Kidney tubule cell (primary cell): ENCODE measurements around the gene MYO3B.

Source experiments
- DNase-seq: peaks from one replicate; pipeline ENCODE4 v3.0.0-alpha.2; 2018; ENCODE audit warnings: low spot score

Gene MYO3B

DNA sequence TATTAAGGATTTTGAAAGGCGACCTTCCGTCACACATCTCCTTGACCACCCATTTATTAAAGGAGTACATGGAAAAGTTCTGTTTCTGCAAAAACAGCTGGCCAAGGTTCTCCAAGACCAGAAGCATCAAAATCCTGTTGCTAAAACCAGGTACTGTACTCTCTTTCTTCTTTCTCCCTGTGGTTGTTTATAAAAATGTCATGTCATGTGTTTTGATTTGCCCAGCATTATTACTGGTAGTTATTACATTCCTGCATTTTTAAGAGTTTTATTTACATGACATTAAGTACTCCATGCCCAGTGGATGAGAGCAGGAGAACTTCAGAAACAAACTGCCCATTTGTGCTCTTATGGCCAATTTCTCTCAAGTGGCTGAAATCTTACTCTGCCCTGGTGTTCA is 191.3 kb downstream of the MYO3B start:
- DNase-seq, result no peak

DNA sequence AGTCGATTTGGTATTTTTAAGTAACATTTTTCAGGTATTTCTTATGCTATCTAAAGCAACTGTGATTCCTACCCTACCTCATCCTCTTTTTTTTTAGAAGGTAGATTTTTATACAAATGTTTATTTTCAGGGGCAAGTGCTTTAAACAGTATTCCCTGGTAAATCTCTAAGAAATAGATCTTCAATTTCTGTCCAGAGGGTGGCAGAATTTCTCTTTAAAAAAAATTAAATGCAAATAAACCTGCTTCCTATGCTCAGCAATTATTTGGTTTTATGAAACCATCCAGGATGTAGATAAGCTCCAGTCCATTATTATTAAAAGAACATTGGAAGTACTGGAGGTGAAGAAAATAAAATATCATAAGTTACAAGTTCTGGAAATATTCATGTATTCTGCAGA is 191.9 kb downstream of the MYO3B start:
- DNase-seq, result peak; percentile 48

DNA sequence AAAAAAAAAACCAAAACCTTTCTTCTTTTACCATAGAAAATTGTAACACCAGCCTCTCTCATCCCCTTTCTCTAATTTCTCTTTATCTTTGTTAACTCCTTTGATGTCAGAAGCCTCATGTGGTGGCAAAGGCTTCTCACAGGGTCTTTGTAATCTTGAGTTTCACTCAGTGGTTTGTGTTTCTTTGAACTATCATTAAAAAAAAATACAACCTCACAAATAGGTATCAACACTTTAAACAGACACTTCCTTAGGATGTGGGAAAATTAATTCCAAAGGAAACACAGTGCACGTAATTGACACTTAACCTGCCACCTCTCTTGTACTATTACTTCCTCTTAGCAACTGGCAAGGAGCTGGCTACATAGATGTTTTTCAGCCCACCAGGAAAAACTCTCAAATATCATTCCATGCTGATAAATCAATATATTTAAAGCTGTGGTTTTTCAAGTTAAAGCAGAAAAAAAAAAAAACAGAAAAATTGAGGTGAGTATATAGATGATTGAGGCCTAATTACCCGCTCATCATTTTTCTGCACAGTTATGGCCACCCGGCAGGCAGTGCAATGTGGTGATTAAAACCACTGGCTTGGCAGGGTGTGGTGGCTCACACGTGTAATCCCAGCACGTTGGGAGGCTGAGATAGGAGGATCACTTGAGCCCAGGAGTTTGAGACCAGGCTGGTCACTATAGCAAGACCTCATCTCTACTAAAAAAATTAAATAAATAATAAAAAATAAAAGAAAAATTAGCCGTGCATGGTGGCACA is 193.5 kb downstream of the MYO3B start:
- no peak for DNase-seq

DNA sequence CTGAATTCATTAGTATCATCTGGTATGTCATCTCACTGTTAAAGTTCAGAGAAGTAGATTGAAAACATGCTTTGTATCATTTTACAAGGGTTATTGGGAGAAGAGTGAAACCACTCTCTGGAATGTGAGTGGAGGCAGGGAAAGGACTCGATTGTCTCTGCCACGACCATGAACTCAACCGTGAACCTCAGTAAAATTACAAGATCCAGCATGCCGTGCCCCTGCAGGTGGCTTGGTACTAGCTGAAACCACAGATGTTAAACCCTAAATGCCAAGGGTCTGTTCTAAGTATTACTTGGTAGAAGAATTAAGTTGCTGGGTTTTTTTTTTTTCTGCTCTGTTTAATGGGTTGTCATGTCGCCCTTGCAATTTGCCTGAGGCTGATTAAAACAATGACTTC is 197.2 kb downstream of the MYO3B start:
- peak; percentile 33 for DNase-seq

DNA sequence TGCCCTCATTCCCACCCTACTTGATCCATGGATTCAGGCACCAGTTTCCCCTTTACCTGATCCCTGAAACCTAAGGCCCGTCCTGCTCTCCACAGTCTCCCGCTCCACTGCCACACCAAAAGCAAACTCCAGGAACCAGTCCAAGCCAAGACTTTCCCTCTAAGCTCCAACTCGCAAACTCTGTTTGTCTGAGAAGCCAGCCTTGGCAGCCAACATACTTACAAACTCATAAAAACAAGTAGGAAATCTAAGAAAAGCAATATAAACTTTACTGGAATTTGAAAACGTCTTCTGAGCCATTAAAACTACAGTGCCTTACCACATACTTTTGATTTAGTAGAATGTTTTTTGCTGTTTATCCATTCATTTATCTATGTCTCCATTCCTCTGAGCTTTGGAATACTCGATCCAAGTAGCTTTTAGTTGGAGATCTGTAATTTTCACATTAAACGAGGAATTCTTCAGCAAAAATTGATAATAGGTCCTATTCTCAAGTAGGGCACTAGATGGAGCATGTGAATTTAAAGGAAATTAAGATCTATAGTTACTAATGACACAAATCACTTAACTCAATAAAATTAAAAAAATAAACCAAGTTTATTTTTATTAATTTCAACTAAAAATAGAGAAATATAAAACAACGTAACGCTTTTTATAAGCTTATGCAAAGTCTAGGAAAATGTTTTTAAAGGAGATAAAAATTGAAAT is 199.7 kb downstream of the MYO3B start:
- no peak for DNase-seq

DNA sequence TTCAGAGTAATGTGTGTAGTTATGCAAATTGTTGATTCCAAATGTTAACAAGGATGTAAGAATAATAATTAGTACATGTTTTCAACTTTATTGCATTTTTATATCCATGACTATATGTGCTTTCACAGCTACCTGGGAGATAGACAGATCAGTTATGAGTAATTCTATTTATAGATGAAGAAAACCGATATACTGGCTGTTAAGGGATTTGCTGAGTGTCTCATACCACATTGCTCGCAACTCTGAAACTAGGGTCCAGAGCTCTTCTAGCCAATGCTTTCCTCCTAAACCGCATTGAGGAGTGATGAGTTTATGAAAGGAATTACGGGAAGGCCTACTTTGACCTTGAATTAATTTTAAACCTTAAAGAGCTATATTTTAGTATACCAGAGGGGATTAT is 202.3 kb downstream of the MYO3B start:
- DNase-seq, result no peak

DNA sequence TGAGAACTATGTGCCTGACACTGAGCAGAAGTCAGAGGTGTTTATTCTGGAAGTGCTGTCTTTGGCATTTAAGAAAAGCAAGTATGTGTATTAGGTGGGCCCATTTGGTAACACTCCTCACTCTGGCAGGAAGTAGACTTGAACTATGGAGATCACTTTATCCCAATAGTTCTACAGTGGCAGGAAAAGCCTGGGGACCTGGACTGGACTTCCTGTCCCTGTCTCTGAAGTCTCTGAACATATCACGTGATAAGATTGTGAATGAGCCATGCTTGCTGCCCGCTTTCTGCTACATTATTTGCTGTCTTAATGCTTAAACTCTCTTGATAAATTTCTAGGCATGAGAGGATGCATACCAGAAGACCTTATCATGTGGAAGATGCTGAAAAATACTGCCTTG is 203.7 kb downstream of the MYO3B start:
- no peak for DNase-seq

DNA sequence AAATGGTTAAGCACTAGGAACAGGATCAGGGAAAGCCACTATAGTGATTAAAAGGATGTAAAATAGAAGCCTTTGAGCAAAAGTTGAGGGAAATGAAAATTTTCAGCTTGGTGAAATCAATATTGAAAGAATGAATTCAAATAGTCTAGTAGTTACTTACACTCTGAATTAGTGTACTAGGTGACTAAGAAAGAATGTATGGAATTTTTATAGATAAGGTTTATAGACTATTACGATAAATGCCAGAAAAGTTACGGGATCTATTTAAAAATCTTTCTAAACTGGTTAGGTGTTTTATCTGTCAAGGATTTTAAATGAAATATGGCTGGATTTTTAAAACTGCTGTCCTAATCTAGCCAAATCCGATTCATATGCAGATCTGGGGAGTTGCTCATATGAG is 208.6 kb downstream of the MYO3B start:
- no peak for DNase-seq

DNA sequence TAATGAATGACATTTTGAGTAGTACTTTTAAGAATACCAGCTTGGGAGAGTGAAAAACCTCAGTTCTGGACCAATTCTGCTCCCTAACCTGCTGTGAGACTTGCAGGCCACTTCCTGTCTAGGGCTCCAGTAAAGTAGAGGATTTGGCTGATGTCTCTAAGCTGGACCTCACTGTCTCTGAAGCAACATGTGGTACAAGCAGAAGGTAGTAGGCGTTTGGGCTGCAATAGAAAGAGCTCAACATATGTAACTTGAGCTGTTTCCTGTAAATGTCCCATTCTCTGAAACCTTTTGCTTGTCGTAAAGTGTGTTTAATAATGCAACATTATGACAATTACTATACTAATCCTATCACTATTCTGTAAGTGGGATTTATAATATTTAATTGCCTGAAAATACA is 213.1 kb downstream of the MYO3B start:
- DNase-seq, result no peak

DNA sequence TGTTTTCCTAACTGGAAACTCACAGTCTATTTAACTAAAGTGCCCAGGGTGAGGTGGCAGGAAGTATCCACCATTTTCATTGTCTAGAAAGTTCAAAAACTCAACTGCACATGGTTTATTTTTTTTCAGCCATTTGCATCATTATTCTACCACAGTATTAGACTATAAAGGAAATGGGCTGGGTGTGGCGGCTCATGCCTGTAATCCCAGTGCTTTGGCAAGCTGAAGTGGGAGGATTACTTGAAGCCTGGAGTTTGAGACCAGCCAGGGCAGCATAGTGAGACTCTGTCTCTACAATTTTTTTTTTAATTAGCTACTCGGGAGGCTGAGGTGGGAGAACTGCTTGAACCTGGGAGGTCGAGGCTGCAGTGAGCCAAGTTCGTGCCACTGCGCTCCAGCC is 213.8 kb downstream of the MYO3B start:
- no peak for DNase-seq

DNA sequence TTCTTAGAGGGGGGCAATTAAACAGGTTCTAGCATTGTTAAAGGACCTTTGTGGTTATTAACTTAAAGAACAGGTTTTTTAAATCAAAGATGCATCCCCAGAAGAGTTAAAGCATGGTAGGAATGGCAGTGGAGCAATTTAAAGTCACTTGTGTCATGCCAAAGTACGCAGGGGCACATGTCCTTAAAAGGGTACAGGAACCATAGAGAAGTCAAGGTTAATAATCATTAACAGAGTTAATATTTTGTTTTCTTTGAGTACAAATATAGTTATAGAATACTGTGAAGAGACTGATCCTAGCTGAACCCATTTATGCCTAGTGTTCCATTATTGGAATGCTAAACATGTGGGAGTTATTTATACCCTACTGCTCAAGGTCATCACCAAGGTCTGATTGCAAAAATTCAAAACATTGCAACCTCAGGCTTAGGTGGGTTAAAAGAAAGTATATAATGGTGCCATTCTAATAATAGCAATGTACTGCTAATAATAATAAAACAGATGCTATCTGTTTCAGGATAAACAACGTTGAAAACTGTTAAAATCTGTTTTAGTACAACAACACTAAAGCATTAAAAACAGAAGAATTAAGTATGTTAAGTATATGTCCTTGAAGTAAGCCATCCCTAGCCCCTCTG is 216.0 kb downstream of the MYO3B start:
- no peak for DNase-seq

DNA sequence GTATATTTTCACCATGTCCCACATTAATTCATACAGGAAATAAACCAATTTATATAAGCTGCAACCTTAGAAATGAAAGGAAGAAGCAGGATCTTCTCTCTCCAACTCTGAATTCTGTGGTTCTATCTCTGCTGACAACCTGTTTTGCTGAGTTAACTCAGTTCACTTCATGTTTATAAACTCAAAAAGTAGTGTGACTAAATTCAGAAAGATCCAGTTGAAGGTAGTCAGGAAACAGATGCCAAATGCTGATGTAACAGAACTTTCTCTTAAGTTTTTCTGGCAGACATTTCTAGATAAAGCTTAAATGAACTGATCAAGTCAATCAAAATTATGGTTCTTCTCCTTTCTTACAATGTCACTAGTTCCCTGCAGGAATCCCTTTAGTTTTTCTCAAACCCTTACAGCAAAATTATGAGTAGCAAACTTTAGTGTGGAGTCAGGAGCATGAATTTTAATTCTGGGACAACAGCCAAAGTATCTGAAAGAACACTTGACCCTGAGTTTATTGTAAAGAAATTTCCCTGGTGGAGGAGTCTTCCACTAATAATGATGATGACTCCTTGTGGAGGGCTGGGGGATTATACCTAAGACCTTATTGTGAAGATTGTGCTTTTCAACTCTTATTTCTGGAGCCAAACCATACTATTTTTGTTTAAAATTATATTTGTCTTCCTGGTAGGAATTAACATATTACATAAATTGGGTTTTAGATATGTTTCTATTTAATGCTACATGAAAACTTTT is 216.9 kb downstream of the MYO3B start:
- DNase-seq, result no peak

DNA sequence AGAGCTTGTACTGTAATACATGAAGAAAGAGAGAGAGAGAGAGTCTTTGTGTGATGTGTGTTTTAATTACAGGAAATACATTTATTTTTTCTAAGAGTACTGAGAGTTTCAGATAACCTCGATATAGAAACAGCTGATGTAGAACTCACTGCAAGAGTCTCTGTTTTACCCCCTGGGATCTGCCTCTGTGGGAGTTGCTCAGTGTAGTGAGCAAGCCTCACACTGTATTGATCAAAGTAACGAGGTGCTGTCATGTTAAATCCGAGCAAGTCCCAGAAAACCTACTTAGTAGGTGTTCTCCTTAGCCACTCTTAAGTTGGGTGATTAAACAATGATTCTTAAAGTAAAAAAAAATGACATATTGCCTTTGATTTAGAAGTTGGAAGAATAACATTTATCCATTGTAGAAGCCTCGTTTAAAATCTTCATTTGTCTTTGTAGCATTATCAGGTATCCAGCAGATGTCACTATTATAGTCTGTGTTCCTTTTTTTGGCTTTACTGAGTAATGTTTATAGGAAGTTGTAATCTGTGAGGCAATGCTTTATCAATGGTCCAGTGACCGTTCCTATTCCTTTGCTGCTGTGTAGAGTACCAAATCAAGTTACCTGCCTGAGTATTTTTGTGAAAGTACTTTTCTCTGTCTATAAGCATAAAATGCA is 219.0 kb downstream of the MYO3B start:
- peak; percentile 37 for DNase-seq

DNA sequence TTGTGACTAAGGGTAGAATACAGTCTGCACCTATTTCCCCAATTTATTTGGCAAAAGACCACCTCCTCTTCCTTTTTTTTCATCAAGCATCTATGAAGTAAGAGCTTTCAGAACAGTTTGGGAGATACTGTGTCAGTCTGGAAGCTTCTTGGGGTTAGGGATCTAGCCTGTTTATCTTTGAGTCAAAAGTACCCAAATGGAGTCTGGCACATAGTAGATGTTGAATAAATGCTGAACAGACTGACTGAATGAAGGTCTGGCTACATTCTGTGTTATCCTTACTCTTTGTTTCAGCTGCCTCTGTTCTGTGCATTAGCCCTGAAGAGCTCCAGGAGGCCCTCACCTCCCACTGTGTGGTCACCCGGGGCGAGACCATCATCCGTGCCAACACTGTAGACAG is 223.2 kb downstream of the MYO3B start:
- DNase-seq, result no peak

DNA sequence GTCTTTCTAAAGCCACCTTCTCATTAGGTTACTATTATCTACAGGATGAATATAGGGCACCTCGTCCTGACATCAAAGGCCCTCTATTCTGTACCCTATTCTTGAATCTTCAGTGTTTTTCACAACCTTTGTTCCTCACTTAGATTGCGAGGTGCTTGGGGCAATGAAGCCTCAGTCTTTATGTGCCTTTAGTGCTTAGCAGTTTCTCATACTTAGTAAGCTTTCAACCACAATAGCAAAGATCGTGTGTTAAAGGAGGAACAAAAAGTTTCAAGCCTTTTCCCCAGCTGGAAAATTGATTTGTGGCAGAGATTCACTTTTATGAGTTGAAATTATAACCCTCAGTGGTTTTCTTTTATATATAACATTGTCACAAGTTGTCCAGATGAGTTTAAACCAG is 226.9 kb downstream of the MYO3B start:
- no peak for DNase-seq

DNA sequence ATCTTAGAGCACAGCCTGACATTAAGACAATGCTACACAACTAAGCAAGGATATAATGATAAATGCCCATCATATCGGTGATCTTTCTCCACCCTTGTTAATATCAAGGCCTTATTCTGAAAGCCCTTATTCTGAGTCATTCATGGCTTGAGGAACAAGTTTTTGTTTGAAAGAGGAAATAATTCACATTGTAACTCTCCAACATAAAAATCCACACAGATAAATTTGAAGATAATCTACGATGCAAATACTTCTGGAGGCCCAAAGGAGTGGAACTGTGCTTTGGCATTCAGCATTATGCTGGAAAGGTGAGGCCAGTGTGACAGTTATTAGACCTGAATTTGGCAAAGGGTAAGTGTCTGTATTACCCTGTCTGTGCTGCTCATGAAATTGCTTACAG is 227.4 kb downstream of the MYO3B start:
- no peak for DNase-seq

DNA sequence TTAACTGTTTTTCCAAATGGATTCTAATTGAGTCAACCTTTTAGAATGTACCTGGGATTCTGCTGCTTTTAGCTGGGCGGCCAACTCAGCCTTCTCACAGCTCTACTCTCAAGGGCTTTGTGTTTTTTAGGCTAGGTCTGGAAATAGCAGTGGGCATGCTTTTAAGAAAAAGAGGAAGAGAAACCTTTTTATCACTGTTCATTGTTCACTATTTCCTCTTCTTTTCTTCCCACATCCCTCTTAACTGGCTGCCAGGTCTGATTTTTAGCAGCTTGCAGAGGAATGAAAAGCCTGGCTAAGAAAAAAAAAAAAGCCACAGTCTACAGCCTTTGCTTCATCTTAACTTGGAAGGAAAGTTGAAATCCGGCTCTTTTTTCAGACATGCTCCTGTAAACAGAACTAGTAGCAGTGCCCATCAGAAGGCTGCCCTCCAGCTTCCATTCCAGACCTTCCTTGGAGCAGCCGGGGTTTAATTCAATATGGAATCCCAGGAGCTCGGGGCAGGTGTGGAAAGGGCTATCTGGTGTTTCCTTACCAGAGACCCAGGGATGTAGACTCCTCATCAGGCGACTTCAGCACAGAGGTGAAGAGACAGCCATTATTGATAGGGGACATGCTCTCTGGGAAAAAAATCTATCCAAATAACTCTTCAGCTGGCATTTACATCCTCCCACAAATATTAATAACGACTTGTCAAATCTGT is 230.7 kb downstream of the MYO3B start:
- DNase-seq, result no peak

DNA sequence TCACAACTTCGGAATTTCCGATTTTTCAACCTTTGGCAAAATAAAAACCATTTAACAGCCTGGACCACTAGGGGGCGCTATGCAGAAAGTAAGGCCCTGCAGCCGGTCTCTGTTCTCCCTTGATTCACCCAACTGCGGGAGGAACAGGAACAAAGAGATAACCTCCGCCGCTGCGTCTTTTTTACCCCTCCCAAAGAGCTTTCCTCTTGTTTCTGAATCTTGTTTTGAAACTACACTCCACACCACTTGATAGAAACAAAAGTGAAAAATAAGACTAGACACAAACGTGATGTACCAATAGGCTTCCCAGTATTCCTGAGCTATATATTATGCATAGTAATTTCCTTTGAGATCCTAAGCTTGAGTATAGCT is 231.2 kb downstream of the MYO3B start:
- peak; percentile 61 for DNase-seq

DNA sequence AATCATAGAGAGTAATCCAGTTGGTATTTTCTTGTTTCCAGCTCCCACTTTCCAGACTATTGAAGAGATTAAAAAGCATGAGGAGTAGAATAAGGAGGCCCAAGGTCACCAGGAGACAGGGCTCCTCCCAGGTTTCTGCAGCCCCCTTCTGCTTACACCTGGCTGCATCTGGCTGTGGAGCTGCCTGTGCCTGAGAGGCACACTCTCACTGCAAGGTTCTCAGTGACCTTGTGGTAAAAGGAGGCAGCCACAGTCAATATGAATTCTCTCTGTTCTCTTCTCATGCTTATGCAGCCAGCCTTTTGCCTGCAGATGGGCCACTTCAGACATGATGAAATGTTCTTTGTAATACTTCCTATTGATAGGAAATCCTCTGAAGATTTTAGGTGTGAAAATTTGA is 233.7 kb downstream of the MYO3B start:
- DNase-seq, result no peak

DNA sequence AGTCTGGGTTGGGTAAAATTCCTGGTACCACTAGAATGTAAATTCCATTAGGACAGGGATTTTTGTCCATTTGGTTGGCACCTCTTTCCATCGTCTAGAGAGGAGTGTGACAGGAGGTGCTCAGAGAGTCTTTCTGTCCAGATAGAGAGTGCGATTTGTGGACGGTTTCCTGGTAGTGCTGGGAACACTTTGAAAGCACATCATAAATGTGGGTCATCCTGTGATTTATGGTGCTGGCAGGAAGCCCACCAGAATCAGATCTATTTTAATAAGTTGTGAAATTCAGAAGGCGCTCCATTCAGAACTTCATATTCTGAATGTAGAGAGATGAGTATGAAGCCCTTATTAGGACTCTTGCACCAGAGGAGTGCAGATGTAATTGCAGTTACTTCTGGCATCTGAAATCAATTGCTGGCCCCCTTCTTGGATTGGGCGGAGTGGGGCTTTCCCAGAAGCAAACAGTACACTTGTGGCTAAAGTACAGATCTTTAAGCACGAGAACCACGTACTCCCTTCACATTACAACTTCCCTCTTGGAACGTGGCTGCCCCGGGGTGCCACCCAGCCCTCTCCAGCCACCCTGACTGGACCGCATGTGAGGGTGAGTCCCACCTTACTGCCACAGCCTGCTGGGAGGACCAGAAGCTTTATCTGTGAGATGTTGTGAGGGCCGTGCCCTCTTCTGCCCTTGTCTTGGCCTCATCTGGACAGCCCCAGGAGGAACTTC is 243.2 kb downstream of the MYO3B start:
- DNase-seq, result no peak

DNA sequence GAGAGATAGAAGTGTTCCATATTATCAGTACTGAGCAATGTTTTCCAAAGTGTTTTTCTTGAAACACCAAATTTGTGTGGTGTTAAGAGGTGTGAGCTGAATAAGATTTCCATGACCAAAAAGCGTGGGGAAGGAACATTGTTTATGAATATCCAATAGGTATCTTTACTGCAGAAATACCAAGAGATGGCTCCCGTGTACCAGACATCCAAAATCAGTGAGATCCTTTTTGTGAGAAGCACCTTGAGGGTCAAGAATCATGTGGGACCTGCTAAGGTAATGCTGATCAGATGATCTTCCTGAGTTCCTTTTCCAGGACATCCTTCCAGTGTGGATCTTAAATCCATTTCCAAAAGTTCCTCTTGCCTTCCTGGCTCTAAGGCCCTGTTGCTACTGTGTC is 246.0 kb downstream of the MYO3B start:
- DNase-seq, result no peak
